GM11168 (cell line): Measurements from ENCODE around the gene IL2RA.

Experiments used
- in situ Hi-C: fragments of 300-500 bp; cut with MboI; formaldehyde crosslinking; loops from one replicate; pipeline ENCODE4 v1.12.0; 2022; ENCODE audit warnings: low sequenced_read_pairs; ENCODE audit not compliant: unreplicated experiment

The IL2RA gene

GRCh38 chr10:5996696-5997095 lies 65.5 kb downstream of the IL2RA start:
- in situ Hi-C loops = loop anchor here (10.0 kb wide), 1 partner anchor 222 kb away; no protein-coding TSS in a partner anchor

- in situ Hi-C loops = loop anchor here (10.0 kb wide), 1 partner anchor 218 kb away; no protein-coding TSS in a partner anchor
Observed at GRCh38 chr10:5992398-5992797, 69.8 kb downstream of the IL2RA start.

GRCh38 chr10:5991708-5992107 lies 70.5 kb downstream of the IL2RA start:
- in situ Hi-C loops = loop anchor here (10.0 kb wide), 1 partner anchor 217 kb away; no protein-coding TSS in a partner anchor

GRCh38 chr10:5989756-5990155 lies 72.4 kb downstream of the IL2RA start:
- in situ Hi-C loops = loop anchor here (10.0 kb wide), 1 partner anchor 215 kb away; no protein-coding TSS in a partner anchor

GRCh38 chr10:5988336-5988920 lies 73.7 kb downstream of the IL2RA start:
- in situ Hi-C loops = no loop called here

GRCh38 chr10:5987747-5988146 lies 74.4 kb downstream of the IL2RA start:
- in situ Hi-C loops = no loop called here

GRCh38 chr10:5985029-5985428 lies 77.1 kb downstream of the IL2RA start:
- in situ Hi-C loops = no loop called here

- in situ Hi-C loops = no loop called here
Observed at GRCh38 chr10:5983774-5984173, 78.4 kb downstream of the IL2RA start.

GRCh38 chr10:5981529-5981928 lies 80.6 kb downstream of the IL2RA start:
- in situ Hi-C loops = no loop called here

- in situ Hi-C loops = no loop called here
Observed at GRCh38 chr10:5978230-5978489, 84.0 kb downstream of the IL2RA start.

GRCh38 chr10:5977471-5978229 lies 84.5 kb downstream of the IL2RA start, which contains the start of gene IL15RA:
Gene IL15RA (minus strand): TSS chr10:5977543. CDS start chr10:5977492, 51 bp downstream.
- in situ Hi-C loops = no loop called here

- in situ Hi-C loops = no loop called here
Observed at GRCh38 chr10:5976512-5977470, 85.4 kb downstream of the IL2RA start.

- in situ Hi-C loops = no loop called here
Observed at GRCh38 chr10:5975641-5976473, 86.3 kb downstream of the IL2RA start.

GRCh38 chr10:5973069-5973468 lies 89.1 kb downstream of the IL2RA start:
- in situ Hi-C loops = no loop called here

- in situ Hi-C loops = no loop called here
Observed at GRCh38 chr10:5971886-5972285, 90.3 kb downstream of the IL2RA start.

- in situ Hi-C loops = no loop called here
Observed at GRCh38 chr10:5971315-5971832, 90.8 kb downstream of the IL2RA start.

GRCh38 chr10:5970527-5970926 lies 91.6 kb downstream of the IL2RA start:
- in situ Hi-C loops = no loop called here

GRCh38 chr10:5970066-5970465 lies 92.1 kb downstream of the IL2RA start:
- in situ Hi-C loops = no loop called here

GRCh38 chr10:5968681-5969453 lies 93.3 kb downstream of the IL2RA start:
- in situ Hi-C loops = no loop called here
